HepG2 (cell line): ENCODE measurements around the gene LIMK2. TPM values are rescaled to one million over a fixed set of nuclear protein-coding genes. Genes with fewer than 3 reads are reported as not detected.

Experiments
- ARID4A ChIP-seq: sonication (generic); formaldehyde crosslinking; IDR thresholded peaks from 2 replicates; pipeline ENCODE4 v1.5.0; 2020; ENCODE audit warnings: mild to moderate bottlenecking, missing genetic modification reagents, borderline replicate concordance
- ATF7 ChIP-seq, 2 experiments: fragments of 450-650 bp in 1 of 2; sonication (generic) in 1 of 2; formaldehyde crosslinking in 1 of 2; IDR thresholded peaks; 2 replicates each; pipeline versions ENCODE4 v1.4.0 to v1.6.1; 2016 to 2020; ENCODE audit warnings: antibody characterized with exemption in 1 of 2, mild to moderate bottlenecking in 1 of 2, missing genetic modification reagents in 1 of 2
- CSRNP1 ChIP-seq: sonication (generic); formaldehyde crosslinking; IDR thresholded peaks from 2 replicates; pipeline ENCODE4 v1.8.1; 2023; ENCODE audit warnings: mild to moderate bottlenecking, missing genetic modification reagents
- HCFC1 ChIP-seq: fragments of 150-350 bp; IDR thresholded peaks from 2 replicates; pipeline ENCODE4 v1.6.1; 2014; ENCODE audit warnings: low read depth, low read length
- PCBP1 ChIP-seq: fragments of 200-400 bp; formaldehyde crosslinking; IDR thresholded peaks from 2 replicates; pipeline ENCODE4 v1.6.1; 2017; ENCODE audit warnings: mild to moderate bottlenecking, low read depth, low read length, borderline replicate concordance
- PHF20 ChIP-seq: sonication (generic); formaldehyde crosslinking; IDR thresholded peaks from 2 replicates; pipeline ENCODE4 v1.5.0; 2020; ENCODE audit warnings: mild to moderate bottlenecking, missing genetic modification reagents
- TBP ChIP-seq: sonication (generic); formaldehyde crosslinking; IDR thresholded peaks from 2 replicates; pipeline ENCODE4 v1.5.0; 2020; ENCODE audit warnings: missing genetic modification reagents
- ZBTB25 ChIP-seq: IDR thresholded peaks from 2 replicates; pipeline ENCODE4 v1.6.1; 2018; ENCODE audit warnings: missing genetic modification reagents
- ZNF281 ChIP-seq: sonication (generic); formaldehyde crosslinking; IDR thresholded peaks from 2 replicates; pipeline ENCODE4 v1.4.0; 2020; ENCODE audit warnings: missing genetic modification reagents, borderline replicate concordance
- ZNF296 ChIP-seq: sonication (generic); formaldehyde crosslinking; conservative IDR thresholded peaks from 2 replicates; pipeline ENCODE4 v1.5.0; 2020; ENCODE audit warnings: mild to moderate bottlenecking, missing genetic modification reagents
- ZNF382 ChIP-seq: sonication (generic); formaldehyde crosslinking; IDR thresholded peaks from 2 replicates; pipeline ENCODE4 v1.5.0; 2020; ENCODE audit warnings: missing genetic modification reagents, mild to moderate bottlenecking, borderline replicate concordance
- ZNF431 ChIP-seq: sonication (generic); formaldehyde crosslinking; IDR thresholded peaks from 2 replicates; pipeline ENCODE4 v1.9.0; 2022; ENCODE audit warnings: missing genetic modification reagents, low read depth, mild to moderate bottlenecking, borderline replicate concordance
- ZNF510 ChIP-seq: sonication (generic); formaldehyde crosslinking; IDR thresholded peaks from 2 replicates; pipeline ENCODE4 v1.4.0; 2020; ENCODE audit warnings: low read depth, mild to moderate bottlenecking, missing genetic modification reagents
- ZNF687 ChIP-seq: sonication (generic); formaldehyde crosslinking; IDR thresholded peaks from 2 replicates; pipeline ENCODE4 v1.5.1; 2020; ENCODE audit warnings: mild to moderate bottlenecking, missing genetic modification reagents, moderate library complexity
- ZSCAN9 ChIP-seq: IDR thresholded peaks from 2 replicates; pipeline ENCODE4 v1.6.1; 2016; ENCODE audit warnings: borderline replicate concordance
- polyA plus RNA-seq, 8 experiments: library from polyadenylated mRNA; depleted of rRNA in 3 of 8; stranded (reverse) in 7 of 8; unstranded in 1 of 8; fragments of >200 nt; fragmentation: Illumina TruSeq in 4 of 8; extraction: Trizol in 4 of 8; gene quantifications; 2 replicates each; pipeline versions ENCODE4 v1.2.1 to v1.2.3, GENCODE V29; 2011 to 2016; ENCODE audit warnings: low read depth in 4 of 8, missing spikeins in 1 of 8, mixed read lengths in 1 of 8; ENCODE audit not compliant: insufficient read depth in 1 of 8
- total RNA-seq, 5 experiments: library from RNA; depleted of rRNA; stranded (reverse); fragments of >200 nt; fragmentation: Illumina TruSeq; extraction: Trizol; gene quantifications; 2 replicates each; pipeline ENCODE4 v1.2.3, GENCODE V29; 2016; ENCODE audit warnings: low read depth in 1 of 5

Gene LIMK2
- total and polyA plus RNA-seq, 2 of the 13 experiments (the other 11 are each of a cell fraction or from before 2014, with no cell fraction given): 20.9 to 29.8 TPM

- TF ChIP-seq ZNF687: no peak
- TF ChIP-seq PCBP1: no peak
- peak; percentile 36; the same call in 1 of the 2 replicates for TF ChIP-seq ARID4A
- no peak for TF ChIP-seq ATF7 (IDR thresholded peaks at IDR 0.05)
- TF ChIP-seq ATF7 (CRISPR knock-in tag; IDR thresholded peaks at IDR 0.05): no peak
- no peak for TF ChIP-seq ZNF431 (CRISPR knock-in tag)
- no peak for TF ChIP-seq ZNF382 (CRISPR knock-in tag)
- TF ChIP-seq ZNF296: no peak
- TF ChIP-seq HCFC1: no peak
- TF ChIP-seq ZSCAN9 (CRISPR knock-in tag): no peak; the same call in 1 of the 2 replicates
- TF ChIP-seq CSRNP1 (CRISPR knock-in tag): 0 out of 2 replicates have a peak, but pooled peaks have one; percentile 25
- TF ChIP-seq PHF20 (CRISPR knock-in tag): no peak
- TF ChIP-seq TBP: no peak
- TF ChIP-seq ZNF281 (CRISPR knock-in tag): peak; percentile 67; the same call in 1 of the 2 replicates
- no peak for TF ChIP-seq ZNF510 (CRISPR knock-in tag)
- no peak for TF ChIP-seq ZBTB25
Measured at GRCh38 chr22:31223786-31224191, 11.7 kb downstream of the LIMK2 start (continued).
